Measurements from ENCODE around the gene DNAAF3.

Gene DNAAF3

GRCh38 chr19:55116232-55116858 lies 50.1 kb downstream of the DNAAF3 start (continued):
- TF ChIP-seq ZBTB11 (tag by site-specific recombination; conservative IDR thresholded peaks at IDR 0.05; ENCODE audit: low read depth): peak; percentile 94
- TF ChIP-seq GLIS1 (tag by site-specific recombination; IDR thresholded peaks at IDR 0.05): peak; percentile 28; the same call in 1 of the 2 replicates
- no peak for TF ChIP-seq ZNF248 (tag by site-specific recombination; IDR thresholded peaks at IDR 0.05)
- TF ChIP-seq HIC1 (tag by site-specific recombination; IDR thresholded peaks at IDR 0.05): peak; percentile 90
- TF ChIP-seq ZNF792 (tag by site-specific recombination; IDR thresholded peaks at IDR 0.05): no peak
- TF ChIP-seq ZBTB20 (tag by site-specific recombination; IDR thresholded peaks at IDR 0.05): peak; percentile 57; the same call in 1 of the 2 replicates
- TF ChIP-seq ZNF223 (tag by site-specific recombination; IDR thresholded peaks at IDR 0.05): peak; percentile 99
- peak; percentile 70; the same call in 1 of the 2 replicates for TF ChIP-seq ZNF366 (tag by site-specific recombination; conservative IDR thresholded peaks at IDR 0.05)
- no peak for TF ChIP-seq ZNF645 (tag by site-specific recombination; IDR thresholded peaks at IDR 0.05)
- TF ChIP-seq ZNF335 (tag by site-specific recombination; conservative IDR thresholded peaks at IDR 0.05): 0 out of 2 replicates have a peak, but pooled peaks have one; percentile 37
- TF ChIP-seq SP2 (tag by site-specific recombination; IDR thresholded peaks at IDR 0.05): peak; percentile 53
- peak; percentile 97 for TF ChIP-seq ZNF600 (tag by site-specific recombination; IDR thresholded peaks at IDR 0.05)
- no peak for TF ChIP-seq HOXC10 (CRISPR knock-in tag; IDR thresholded peaks at IDR 0.05)
- 0 out of 2 replicates have a peak, but pooled peaks have one; percentile 34 for TF ChIP-seq ZNF501 (tag by site-specific recombination; IDR thresholded peaks at IDR 0.05)
- peak; percentile 80 for TF ChIP-seq ZBTB17 (tag by site-specific recombination; IDR thresholded peaks at IDR 0.05)
- TF ChIP-seq ZBTB1 (tag by site-specific recombination; IDR thresholded peaks at IDR 0.05): no peak
- TF ChIP-seq ZNF169 (tag by site-specific recombination; IDR thresholded peaks at IDR 0.05): no peak
- TF ChIP-seq ZNF585B (tag by site-specific recombination; IDR thresholded peaks at IDR 0.05): no peak
- TF ChIP-seq KLF9 (tag by site-specific recombination; IDR thresholded peaks at IDR 0.05; ENCODE audit: low read depth): 0 out of 2 replicates have a peak, but pooled peaks have one; percentile 6
- TF ChIP-seq ZFP37 (tag by site-specific recombination; IDR thresholded peaks at IDR 0.05): peak; percentile 37; the same call in 1 of the 2 replicates
- peak; percentile 31; the same call in 1 of the 2 replicates for TF ChIP-seq ZNF76 (tag by site-specific recombination; IDR thresholded peaks at IDR 0.05; ENCODE audit: borderline replicate concordance, low read depth)
- TF ChIP-seq SP3 (tag by site-specific recombination; IDR thresholded peaks at IDR 0.05): peak; percentile 11; the same call in 1 of the 2 replicates
- no peak for TF ChIP-seq ZNF549 (tag by site-specific recombination; IDR thresholded peaks at IDR 0.05)
- TF ChIP-seq ZNF350 (tag by site-specific recombination; IDR thresholded peaks at IDR 0.05): no peak
- no peak for TF ChIP-seq ZNF707 (tag by site-specific recombination; IDR thresholded peaks at IDR 0.05)
- TF ChIP-seq ZBTB26 (tag by site-specific recombination; optimal IDR thresholded peaks at IDR 0.05): peak; percentile 25
- 0 out of 2 replicates have a peak, but pooled peaks have one; percentile 17 for TF ChIP-seq PRDM10 (tag by site-specific recombination; IDR thresholded peaks at IDR 0.05)
- peak; percentile 60 for TF ChIP-seq KLF16 (tag by site-specific recombination; IDR thresholded peaks at IDR 0.05)

Measured in HEK293 (cell line).